GDM1 (cell line): Measurements from ENCODE around the gene ANKUB1.

Experiments used
- DNase-seq: peaks from one replicate; lab custom pipeline; 2025; lab: John Stamatoyannopoulos, UW

ANKUB1 gene

GRCh38 chr3:149763565-149764195 lies 28.7 kb downstream of the ANKUB1 start:
- DNase-seq: no peak

DNA sequence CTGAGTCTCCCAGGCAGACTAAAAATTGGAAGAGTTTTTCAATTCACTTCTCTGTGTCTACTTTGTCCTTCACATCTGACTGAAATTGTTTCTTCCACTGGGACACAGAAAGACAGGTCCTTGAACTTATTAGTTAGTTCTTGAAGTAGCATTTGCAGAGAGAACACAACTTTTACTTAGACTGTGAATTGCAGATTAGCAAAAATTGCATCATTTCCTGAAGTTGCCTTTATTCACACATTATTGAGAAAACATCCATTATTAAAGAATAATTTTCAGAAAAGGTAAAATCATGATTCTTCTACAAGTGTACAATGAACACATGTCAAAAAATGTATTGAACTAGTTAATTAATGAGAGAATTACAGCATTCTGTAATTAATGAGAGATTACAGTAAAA lies 38.6 kb downstream of the ANKUB1 start:
- no peak for DNase-seq

- no peak for DNase-seq
Observed at GRCh38 chr3:149752788-149753136, 39.6 kb downstream of the ANKUB1 start.

DNA sequence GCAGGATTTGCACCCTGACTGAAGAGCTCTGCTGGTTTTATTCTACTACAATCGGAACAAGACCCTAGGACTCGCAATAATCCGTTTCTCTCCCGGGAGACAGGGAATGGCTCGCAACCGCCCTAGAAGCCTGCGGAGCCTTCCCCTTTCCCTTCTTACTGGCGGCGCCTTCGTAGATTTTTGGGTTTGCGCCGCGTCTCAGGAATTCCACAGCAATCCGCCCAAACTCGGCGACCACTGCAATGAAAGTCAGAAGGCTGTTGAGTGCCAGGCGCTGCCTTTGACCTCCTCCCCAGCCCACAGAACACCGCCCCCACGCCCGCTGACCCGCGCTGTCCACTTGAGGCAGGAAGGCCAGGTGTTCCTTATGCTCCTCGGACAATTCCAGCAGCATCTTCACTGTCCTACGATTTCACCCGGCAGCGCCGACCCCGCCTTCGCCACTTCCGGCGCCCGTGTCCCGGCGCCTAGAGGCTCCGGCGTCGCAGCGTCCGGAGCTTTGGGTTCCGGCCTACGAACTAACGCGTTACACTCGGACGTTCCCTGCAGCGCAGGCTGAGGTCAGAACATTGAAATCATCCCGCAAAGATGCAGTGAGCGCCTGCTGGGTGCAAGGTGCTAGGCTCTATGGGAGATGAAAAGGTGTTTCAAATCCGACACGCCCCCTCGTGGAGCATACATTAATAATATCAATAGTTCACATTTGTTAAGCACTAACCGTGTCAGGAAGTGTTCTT lies 40.1 kb downstream of the ANKUB1 start, which contains the start of gene COMMD2:
COMMD2 (minus strand) TSS at position 439 of the 737 bp plus-strand sequence; CDS start at position 394, 45 bp downstream.
- peak; percentile 61 for DNase-seq

DNA sequence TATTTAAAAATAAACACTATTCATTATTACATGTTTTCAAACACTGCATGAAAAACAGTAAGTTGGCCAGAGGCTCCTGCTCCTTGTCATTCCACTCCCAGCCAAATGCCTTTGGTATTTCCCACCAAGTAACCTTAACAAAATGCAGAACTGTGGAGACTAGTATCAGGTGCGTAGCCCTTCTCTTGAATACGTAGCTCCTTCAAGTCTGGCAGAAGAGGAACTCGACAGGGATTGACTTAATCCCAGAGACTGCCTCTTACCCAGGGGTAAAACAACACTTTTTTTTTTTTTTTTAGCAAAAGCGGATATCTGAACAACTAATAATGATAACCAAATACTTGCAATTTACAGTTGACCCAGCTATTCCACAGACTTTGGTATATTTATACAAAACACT lies 40.8 kb downstream of the ANKUB1 start:
- no peak for DNase-seq

- no peak for DNase-seq
Observed at GRCh38 chr3:149744606-149745005, 47.7 kb downstream of the ANKUB1 start.

DNA sequence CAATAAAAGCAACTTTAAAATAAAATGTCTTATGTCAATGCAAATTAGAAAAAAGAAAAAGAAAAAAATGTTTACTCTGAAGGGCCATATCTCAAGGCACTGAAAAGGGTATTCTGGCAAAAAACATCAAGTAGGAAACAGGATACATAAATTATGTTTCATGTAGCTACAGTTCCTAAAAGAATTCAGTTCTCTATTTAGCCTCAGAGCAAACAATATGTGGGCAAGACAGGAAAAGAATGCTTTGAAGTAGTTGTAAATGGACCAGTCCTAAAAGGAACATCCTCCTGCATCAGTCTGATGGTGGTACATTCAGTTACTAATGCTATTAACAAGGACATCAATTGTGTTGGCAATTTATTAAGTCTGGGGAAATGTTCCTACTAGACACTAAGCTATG lies 48.2 kb downstream of the ANKUB1 start:
- peak; percentile 59 for DNase-seq

GRCh38 chr3:149739396-149739795 lies 53.0 kb downstream of the ANKUB1 start:
- no peak for DNase-seq

- DNase-seq: no peak
Observed at GRCh38 chr3:149738876-149739275, 53.5 kb downstream of the ANKUB1 start.

DNA sequence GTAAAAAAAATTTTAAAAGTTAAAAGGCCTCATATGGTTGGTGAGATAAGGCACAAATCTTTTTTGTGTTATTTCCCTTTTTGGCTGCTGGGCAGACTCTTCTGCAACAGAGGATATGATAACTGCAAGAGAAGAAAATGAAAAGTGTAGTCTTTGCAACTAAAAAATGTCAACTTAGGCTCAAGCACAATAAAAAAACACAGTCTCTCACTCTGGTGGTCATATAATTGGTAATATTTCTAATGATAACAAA lies 55.5 kb downstream of the ANKUB1 start:
- DNase-seq: peak; percentile 7

GRCh38 chr3:149736175-149736952 lies 56.0 kb downstream of the ANKUB1 start:
- no peak for DNase-seq

DNA sequence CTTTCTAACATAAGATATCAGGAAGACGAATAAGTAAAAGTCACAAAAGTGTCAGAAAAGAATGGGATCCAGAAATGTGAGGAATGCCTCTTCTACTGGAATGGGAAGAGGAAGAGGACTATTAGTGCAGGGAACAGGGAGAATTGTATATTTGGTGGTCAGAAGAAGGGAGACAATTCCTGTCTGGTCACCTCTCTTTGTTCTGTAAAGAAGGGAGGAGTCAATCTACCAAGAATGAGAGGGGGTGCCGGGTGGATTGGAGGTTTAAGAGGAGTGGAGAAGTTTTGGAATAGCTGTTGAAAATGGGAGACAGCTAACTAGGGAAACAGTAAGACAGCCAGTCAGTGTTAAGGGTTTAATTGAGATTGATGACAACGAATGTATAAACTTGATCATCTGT lies 60.1 kb downstream of the ANKUB1 start:
- DNase-seq: no peak

DNA sequence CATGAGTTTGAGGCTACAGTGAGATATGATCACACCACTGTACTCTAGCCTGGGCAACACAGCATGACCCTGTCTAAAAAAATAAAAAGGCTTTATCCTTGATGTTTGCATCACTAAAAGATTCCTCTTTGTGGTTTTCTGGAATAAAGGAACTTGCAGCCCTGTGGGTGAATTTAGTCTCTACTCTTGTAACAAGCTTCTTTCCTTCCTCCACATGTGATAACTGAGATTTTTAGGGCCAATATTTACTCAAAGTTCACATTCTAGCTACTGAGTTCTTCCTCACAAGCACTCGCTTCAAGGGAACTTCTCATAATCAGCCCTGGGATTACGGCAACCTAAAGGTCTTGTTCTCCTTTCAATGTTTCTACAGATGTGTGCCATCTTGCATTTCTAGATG lies 64.7 kb downstream of the ANKUB1 start:
- DNase-seq: no peak

GRCh38 chr3:149726716-149727407 lies 65.5 kb downstream of the ANKUB1 start:
- no peak for DNase-seq

GRCh38 chr3:149723781-149724180 lies 68.6 kb downstream of the ANKUB1 start:
- DNase-seq: no peak

DNA sequence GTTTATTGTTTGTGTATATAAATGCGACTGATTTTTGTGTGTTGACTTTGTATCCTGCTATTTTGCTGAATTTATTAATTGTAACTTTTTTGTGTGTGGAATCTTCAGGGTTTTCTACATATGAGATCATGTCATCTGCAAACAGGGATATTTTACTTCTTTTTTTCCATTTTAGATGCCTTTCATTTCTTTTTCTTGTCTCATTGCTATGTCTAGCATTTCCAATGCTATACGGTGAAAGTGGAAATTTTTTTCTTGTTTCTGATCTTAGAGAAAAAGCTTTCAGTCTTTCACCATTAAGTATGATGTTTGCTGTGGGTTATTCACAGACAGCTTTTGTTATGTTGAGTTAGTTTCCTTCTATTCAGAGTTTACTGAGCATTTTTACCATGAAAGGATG lies 71.4 kb downstream of the ANKUB1 start:
- no peak for DNase-seq

DNA sequence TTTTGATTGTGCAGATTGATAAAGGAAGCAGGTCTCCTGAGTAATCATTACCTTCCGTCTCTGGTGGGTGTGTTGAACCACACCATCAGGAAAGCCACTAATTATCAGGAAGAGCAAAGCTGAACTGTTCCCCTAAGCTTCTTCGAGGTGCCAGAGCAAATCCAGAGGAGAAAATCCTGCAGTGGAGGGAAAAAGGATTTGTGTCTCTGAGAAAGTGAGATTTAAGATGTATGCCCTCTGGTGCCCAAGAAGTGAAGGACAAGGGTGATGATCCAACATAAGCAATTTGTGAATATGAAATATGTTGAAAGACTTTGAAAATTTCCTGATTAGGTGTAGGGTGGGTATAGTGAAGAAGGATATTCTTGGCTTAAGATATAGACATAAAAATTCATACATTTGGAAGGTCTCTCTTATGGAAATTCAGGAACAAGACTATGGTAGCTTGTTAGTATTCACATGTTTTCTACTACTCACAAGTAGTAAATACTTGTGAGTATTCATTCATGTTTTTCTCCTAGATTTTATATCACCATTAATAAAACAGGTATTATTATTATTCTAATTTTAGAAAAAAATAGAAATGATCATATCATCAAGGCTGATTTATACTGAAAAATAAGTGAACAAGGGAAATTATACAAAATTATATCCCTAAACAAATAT lies 74.8 kb downstream of the ANKUB1 start:
- peak; percentile 26 for DNase-seq

DNA sequence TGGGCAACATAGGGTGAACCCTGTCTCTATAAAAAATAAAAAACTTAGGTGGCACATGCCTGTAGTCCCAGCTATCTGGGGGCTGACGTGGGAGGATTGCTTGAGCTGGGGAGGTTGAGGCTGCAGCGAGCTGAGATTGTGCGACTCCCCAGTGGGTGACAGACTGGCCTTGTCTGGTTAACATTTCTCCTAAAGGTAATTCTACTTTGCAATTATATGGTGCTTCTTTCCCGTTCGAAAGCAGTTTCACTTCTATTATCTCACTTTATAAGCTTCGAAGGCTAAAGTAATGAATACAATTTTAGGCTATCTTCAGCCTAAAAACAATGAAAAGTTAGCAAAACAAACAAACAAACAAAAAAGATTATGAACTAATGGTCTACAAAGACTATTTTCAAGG lies 75.4 kb downstream of the ANKUB1 start:
- DNase-seq: no peak

DNA sequence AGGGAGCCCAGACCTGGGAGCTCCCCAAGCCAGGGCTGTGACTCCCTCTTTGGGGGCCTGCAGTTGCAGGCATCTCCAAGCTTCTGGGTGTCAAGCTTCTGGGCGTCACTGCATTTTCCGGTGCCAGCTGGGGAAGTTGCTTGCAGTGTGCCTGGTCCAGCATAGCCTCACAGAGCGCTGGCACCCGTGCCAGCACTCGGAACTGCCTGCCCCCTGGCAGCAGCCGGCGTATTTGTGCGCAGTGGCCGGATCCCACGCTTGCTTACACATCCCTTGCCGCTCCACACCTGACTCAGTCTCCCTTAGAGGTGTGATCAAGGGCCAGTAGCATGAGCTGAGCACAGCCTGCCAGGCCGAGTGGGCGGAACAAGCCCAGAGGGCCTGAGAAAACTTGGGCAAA lies 77.1 kb downstream of the ANKUB1 start:
- DNase-seq: no peak

DNA sequence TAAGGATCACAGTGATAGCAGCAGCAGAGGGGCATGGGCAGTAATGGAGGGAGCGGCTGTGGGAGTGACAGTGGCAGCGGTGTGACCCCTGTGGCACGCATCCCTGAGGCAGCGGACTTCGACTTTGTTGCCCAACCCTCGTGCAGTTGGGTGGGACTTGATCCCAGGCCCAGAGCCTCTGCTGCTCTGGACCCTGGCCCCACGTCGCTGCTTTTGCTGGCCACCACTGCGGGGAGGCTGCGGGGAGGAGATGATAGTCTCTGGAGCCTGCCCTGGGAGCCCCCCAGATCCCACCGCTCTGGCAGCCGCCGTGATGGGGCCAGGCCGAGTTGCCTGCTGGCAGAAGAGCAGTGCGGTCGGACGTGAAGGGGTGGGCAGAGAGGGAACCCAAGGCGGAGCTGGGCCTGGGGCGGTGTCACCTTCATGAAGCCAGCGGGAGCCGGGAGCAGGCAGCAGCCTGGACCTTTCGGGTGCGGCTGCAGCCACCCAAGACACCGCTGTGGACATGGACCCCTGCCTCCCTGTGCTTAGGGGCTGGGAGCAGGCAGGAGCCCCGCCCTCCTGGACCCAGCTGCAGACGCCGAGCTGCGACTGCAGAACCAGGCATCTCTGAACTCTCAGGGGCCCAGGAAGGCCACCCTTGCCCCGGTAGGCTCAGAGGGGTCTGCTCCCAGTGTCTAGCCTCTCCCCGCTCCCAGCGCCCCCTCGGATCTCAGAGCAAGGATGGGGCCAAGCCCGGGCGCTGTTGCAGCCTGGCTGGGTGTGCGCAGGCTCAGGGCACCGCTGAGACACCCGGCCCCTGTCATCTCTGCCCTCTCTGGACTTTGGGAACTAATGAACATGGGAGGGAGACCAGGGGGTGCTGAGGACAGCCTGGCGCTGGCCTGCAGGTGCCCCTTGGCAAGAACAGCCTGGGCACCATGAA lies 78.4 kb downstream of the ANKUB1 start:
- DNase-seq: no peak
